IMR-90 (cell line): ENCODE data around the gene MYH16. TPM values are rescaled to one million over a fixed set of nuclear protein-coding genes. Genes with fewer than 3 reads are reported as not detected.

Experiments used
- ATAC-seq: fragments of 200-7000 bp; cut with Tn5 transposase; 2 replicates; pipeline ENCODE4 v1.9.1; 2020; ENCODE audit warnings: low read depth, mild to moderate bottlenecking, moderate library complexity
- BruUV-seq: library from RNA; stranded (reverse); fragments of 400-500 nt; replicated peaks from 2 replicates; lab custom pipeline; 2021; lab: Mats Ljungman, UMichigan
- CTCF ChIA-PET: fragments of 300-600 bp; formaldehyde crosslinking; extraction: SDS; loops from one replicate; lab custom pipeline; 2021; ENCODE audit warnings: antibody characterized with exemption; lab: Yijun Ruan, JAX
- POLR2A ChIA-PET: fragments of 300-600 bp; sonication (Branson Sonifier 250); formaldehyde crosslinking; loops from one replicate; lab custom pipeline; 2022; ENCODE audit warnings: antibody characterized with exemption; ENCODE audit not compliant: unreplicated experiment; lab: Charles Lee
- DNase-seq: peaks from one replicate; pipeline ENCODE4 v3.0.0; 2013
- H2AFZ ChIP-seq: replicated peaks from 2 replicates; pipeline ENCODE3; 2013; ENCODE audit warnings: low read length, mild to moderate bottlenecking; ENCODE audit not compliant: poor library complexity
- H2AK5ac ChIP-seq: 2 replicates; pipeline ENCODE4 v1.6.1; 2013; ENCODE audit warnings: low read depth, low read length, inconsistent platforms
- H2AK9ac ChIP-seq: replicated peaks from 2 replicates; pipeline ENCODE3; 2013; ENCODE audit warnings: mild to moderate bottlenecking, low read depth, low read length, moderate library complexity; ENCODE audit not compliant: poor library complexity
- H2BK120ac ChIP-seq: 2 replicates; pipeline ENCODE4 v1.6.1; 2013; ENCODE audit warnings: low read depth, low read length, inconsistent platforms
- H2BK15ac ChIP-seq: 3 replicates; pipeline ENCODE4 v1.6.1; 2013; ENCODE audit warnings: low read depth, low read length, inconsistent platforms
- H2BK20ac ChIP-seq: 2 replicates; pipeline ENCODE4 v1.6.1; 2013; ENCODE audit warnings: low read depth, mild to moderate bottlenecking, inconsistent platforms, low read length, moderate library complexity
- H2BK5ac ChIP-seq: 2 replicates; pipeline ENCODE4 v1.6.1; 2013; ENCODE audit warnings: mild to moderate bottlenecking, low read depth, low read length, inconsistent platforms; ENCODE audit not compliant: poor library complexity, severe bottlenecking
- H3K14ac ChIP-seq: replicated peaks from 2 replicates; pipeline ENCODE4 v1.6.1; 2013; ENCODE audit warnings: low read depth, low read length, inconsistent platforms
- H3K18ac ChIP-seq: 2 replicates; pipeline ENCODE4 v1.6.1; 2013; ENCODE audit warnings: low read depth, low read length, control low read depth
- H3K23ac ChIP-seq: 2 replicates; pipeline ENCODE4 v1.6.1; 2013; ENCODE audit warnings: low read depth, low read length, inconsistent platforms
- H3K27ac ChIP-seq: 2 replicates; pipeline ENCODE4 v1.5.1; 2013; ENCODE audit warnings: mild to moderate bottlenecking, control low read depth, low read length; ENCODE audit not compliant: insufficient read depth
- H3K27me3 ChIP-seq: 2 replicates; pipeline ENCODE4 v1.6.1; 2013; ENCODE audit warnings: low read length; ENCODE audit not compliant: control insufficient read depth, insufficient read depth
- H3K36me3 ChIP-seq: 2 replicates; pipeline ENCODE4 v1.6.1; 2013; ENCODE audit warnings: low read length, mixed read lengths; ENCODE audit not compliant: control insufficient read depth, insufficient read depth
- H3K4ac ChIP-seq: 2 replicates; pipeline ENCODE4 v1.6.1; 2013; ENCODE audit warnings: low read depth, low read length, inconsistent platforms
- H3K4me1 ChIP-seq: 2 replicates; pipeline ENCODE4 v1.6.1; 2013; ENCODE audit warnings: low read length, mixed read lengths; ENCODE audit not compliant: control insufficient read depth, insufficient read depth
- H3K4me2 ChIP-seq: 2 replicates; pipeline ENCODE4 v1.6.1; 2013; ENCODE audit warnings: low read depth, mild to moderate bottlenecking, control low read depth, low read length, moderate library complexity
- H3K4me3 ChIP-seq: 2 replicates; pipeline ENCODE4 v1.5.1; 2013; ENCODE audit warnings: low read depth, mild to moderate bottlenecking, control low read depth, low read length, moderate library complexity; ENCODE audit not compliant: insufficient read depth
- H3K56ac ChIP-seq: 2 replicates; pipeline ENCODE4 v1.6.1; 2013; ENCODE audit warnings: low read length, inconsistent platforms; ENCODE audit not compliant: insufficient read depth; ENCODE audit errors: extremely low read depth
- H3K79me1 ChIP-seq, 2 experiments: 2 replicates each; pipeline ENCODE4 v1.6.1; 2013; ENCODE audit warnings: low read length in 2 of 2, inconsistent platforms in 1 of 2, low read depth in 1 of 2
- H3K9ac ChIP-seq: 2 replicates; pipeline ENCODE4 v1.6.1; 2013; ENCODE audit warnings: low read depth, low read length, control low read depth
- H3K9me1 ChIP-seq: 2 replicates; pipeline ENCODE4 v1.6.1; 2013; ENCODE audit warnings: low read length, inconsistent platforms; ENCODE audit not compliant: insufficient read depth
- H3K9me3 ChIP-seq: 2 replicates; pipeline ENCODE4 v1.6.1; 2013; ENCODE audit warnings: low read length; ENCODE audit not compliant: control insufficient read depth, insufficient read depth
- H4K20me1 ChIP-seq: 2 replicates; pipeline ENCODE4 v1.6.1; 2013; ENCODE audit warnings: low read length, inconsistent platforms; ENCODE audit not compliant: insufficient read depth
- H4K5ac ChIP-seq: 2 replicates; pipeline ENCODE4 v1.6.1; 2013; ENCODE audit warnings: mild to moderate bottlenecking, low read depth, low read length, control low read depth
- H4K8ac ChIP-seq, 2 experiments: 2 replicates each; pipeline ENCODE4 v1.6.1; 2013; ENCODE audit warnings: low read depth in 2 of 2, low read length in 2 of 2, control low read depth in 1 of 2, inconsistent platforms in 1 of 2
- H4K91ac ChIP-seq: 2 replicates; pipeline ENCODE4 v1.6.1; 2013; ENCODE audit warnings: low read depth, low read length, inconsistent platforms; ENCODE audit not compliant: insufficient read depth
- BHLHE40 ChIP-seq: fragments of 150-350 bp; IDR thresholded peaks from 2 replicates; pipeline ENCODE4 v1.6.1; 2016; ENCODE audit warnings: mild to moderate bottlenecking, low read depth, low read length
- CHD1 ChIP-seq: IDR thresholded peaks from 2 replicates; pipeline ENCODE4 v1.6.1; 2012; ENCODE audit warnings: low read depth, low read length, improper control_type of control experiment
- CTCF ChIP-seq: conservative IDR thresholded peaks from 2 replicates; pipeline ENCODE4 v1.5.1; 2012; ENCODE audit warnings: mild to moderate bottlenecking, low read depth, low read length, improper control_type of control experiment
- ELK1 ChIP-seq: fragments of 150-350 bp; IDR thresholded peaks from 2 replicates; pipeline ENCODE4 v1.6.1; 2016; ENCODE audit warnings: low read depth, mild to moderate bottlenecking, low read length, moderate library complexity, borderline replicate concordance
- MAFK ChIP-seq: IDR thresholded peaks from 2 replicates; pipeline ENCODE4 v1.6.1; 2012; ENCODE audit warnings: low read depth, low read length, improper control_type of control experiment
- MAZ ChIP-seq: IDR thresholded peaks from 2 replicates; pipeline ENCODE4 v1.6.1; 2012; ENCODE audit warnings: low read depth, mild to moderate bottlenecking, low read length, improper control_type of control experiment, moderate library complexity, borderline replicate concordance
- MXI1 ChIP-seq: IDR thresholded peaks from 2 replicates; pipeline ENCODE4 v1.6.1; 2012; ENCODE audit warnings: low read depth, mild to moderate bottlenecking, low read length, moderate library complexity, borderline replicate concordance
- POLR2A ChIP-seq: IDR thresholded peaks from 2 replicates; pipeline ENCODE4 v1.6.1; 2012; ENCODE audit warnings: mild to moderate bottlenecking, low read depth, low read length
- RAD21 ChIP-seq: IDR thresholded peaks from 2 replicates; pipeline ENCODE4 v1.6.1; 2012; ENCODE audit warnings: low read length, improper control_type of control experiment
- RCOR1 ChIP-seq: IDR thresholded peaks from 2 replicates; pipeline ENCODE4 v1.6.1; 2012; ENCODE audit warnings: mild to moderate bottlenecking, low read length, improper control_type of control experiment; ENCODE audit not compliant: insufficient replicate concordance
- RFX5 ChIP-seq: IDR thresholded peaks from 2 replicates; pipeline ENCODE4 v1.8.0; 2012; ENCODE audit warnings: low read depth, mild to moderate bottlenecking, low read length, moderate library complexity
- SMC3 ChIP-seq: fragments of 150-350 bp; IDR thresholded peaks from 2 replicates; pipeline ENCODE4 v1.6.1; 2016; ENCODE audit warnings: low read depth, mild to moderate bottlenecking, antibody characterized with exemption, low read length, moderate library complexity
- USF2 ChIP-seq: fragments of 150-350 bp; IDR thresholded peaks from 2 replicates; pipeline ENCODE4 v1.6.1; 2017; ENCODE audit warnings: mild to moderate bottlenecking, antibody characterized with exemption, low read length, low read depth
- WGBS, 2 experiments: methylation state at CpG; one replicate each; pipeline versions ENCODE4 v1.1.5 to v1.1.7; 2013; ENCODE audit warnings: missing lambda C conversion rate in 2 of 2; ENCODE audit not compliant: insufficient read length in 1 of 2; ENCODE audit errors: extremely low coverage in 2 of 2; 5-methylcytosine and 5-hydroxymethylcytosine counted together
- dilution Hi-C: fragments of 300-500 bp; cut with HindIII; formaldehyde crosslinking; loops from one replicate; pipeline ENCODE4 v1.14.3; 2018; ENCODE audit warnings: low sequenced_read_pairs; ENCODE audit not compliant: unreplicated experiment
- in situ Hi-C: fragments of 300-500 bp; cut with MboI; formaldehyde crosslinking; loops from 3 replicates; pipeline ENCODE4 v1.14.3; 2019; ENCODE audit warnings: low sequenced_read_pairs, inconsistent platforms, mixed read lengths
- intact Hi-C: fragments of 100-400 bp; cut with micrococcal nuclease; formaldehyde crosslinking; loops from 2 replicates; pipeline ENCODE4 v1.10.0; 2022
- polyA plus RNA-seq, 3 experiments: library from polyadenylated mRNA; depleted of rRNA; stranded (reverse); fragments of >200 nt; gene quantifications; 2 replicates each; pipeline ENCODE4 v1.2.3, GENCODE V29; 2012; ENCODE audit warnings: low replicate concordance in 1 of 3
- total RNA-seq: library from RNA; depleted of rRNA; stranded (reverse); fragments of >200 nt; gene quantifications from 2 replicates; pipeline ENCODE4 v1.2.3, GENCODE V29; 2012

The MYH16 gene
- total and polyA plus RNA-seq, 2 of the 4 experiments (the other 2 are of a cell fraction) = 0.09 to 0.18 TPM

- peak; percentile 42 for ATAC-seq
Observed at GRCh38 chr7:99311702-99312101, 39.1 kb downstream of the MYH16 start.

More at GRCh38 chr7:99311702-99312101, 39.1 kb downstream of the MYH16 start:
- Histone ChIP-seq H2BK20ac (no peak overlapping the region), H2BK120ac (no peak overlapping the region), H3K56ac (no peak overlapping the region), H2AK5ac (peak overlapping the region; percentile 78), H2AFZ (no peak overlapping the region), H4K8ac (no peak overlapping the region), H2BK5ac (no peak overlapping the region), H3K27ac (no peak overlapping the region), H3K9me1 (peaks cover 2% of the 10 kb centered on the region; the same call in 1 of the 2 replicates), H4K5ac (no peak overlapping the region), H3K4me3 (no peak overlapping the region), H3K4me2 (no peak overlapping the region), H4K20me1 (no peaks in the 10 kb centered on the region), H3K4ac (no peak overlapping the region), H3K9ac (no peak overlapping the region), H3K27me3 (no peaks in the 10 kb centered on the region), H3K36me3 (no peaks in the 10 kb centered on the region), H2BK15ac (no peak overlapping the region), H3K14ac (no peak overlapping the region), H3K18ac (no peak overlapping the region), H2AK9ac (no peak overlapping the region), H3K9me3 (peaks cover 7% of the 10 kb centered on the region), H3K4me1 (no peaks in the 10 kb centered on the region), H3K23ac (no peak overlapping the region), H3K79me1 (no peaks in the 10 kb centered on the region), H4K91ac (no peak overlapping the region)
- BruUV-seq = no TSS peak
- dilution Hi-C loops = no loop called here
- in situ Hi-C loops = no loop called here
- no peak for DNase-seq
- CTCF ChIA-PET = interaction anchor here (1.1 to 1.8 kb wide), 2 partner anchors 174 to 271 kb away, joined by 3 to 6 read pairs; no protein-coding TSS in a partner anchor
- POLR2A ChIA-PET = no interaction called here
- intact Hi-C loops = no loop called here
- no peak for TF ChIP-seq MXI1
- TF ChIP-seq RAD21 = no peak
- TF ChIP-seq RCOR1 = no peak
- no peak for TF ChIP-seq BHLHE40
- no peak for TF ChIP-seq RFX5
- TF ChIP-seq MAZ = no peak
- TF ChIP-seq ELK1 = no peak
- no peak for TF ChIP-seq POLR2A
- no peak for TF ChIP-seq USF2
- no peak for TF ChIP-seq MAFK
- TF ChIP-seq SMC3 = no peak
- no peak for TF ChIP-seq CTCF
- no peak for TF ChIP-seq CHD1
- 80% methylated on average over 1 of the region's 9 CpGs; no CpG with 5 or more reads in 1 of the 2 experiments for WGBS, 2 experiments
